ENCODE measurements around the gene DNM2. TPM values are rescaled to one million over a fixed set of nuclear protein-coding genes. Genes with fewer than 3 reads are reported as not detected.

Gene DNM2
- total and polyA plus RNA-seq, 2 of the 13 experiments (the other 11 are each of a cell fraction or from before 2014, with no cell fraction given) = 41.7 to 59.8 TPM

DNA sequence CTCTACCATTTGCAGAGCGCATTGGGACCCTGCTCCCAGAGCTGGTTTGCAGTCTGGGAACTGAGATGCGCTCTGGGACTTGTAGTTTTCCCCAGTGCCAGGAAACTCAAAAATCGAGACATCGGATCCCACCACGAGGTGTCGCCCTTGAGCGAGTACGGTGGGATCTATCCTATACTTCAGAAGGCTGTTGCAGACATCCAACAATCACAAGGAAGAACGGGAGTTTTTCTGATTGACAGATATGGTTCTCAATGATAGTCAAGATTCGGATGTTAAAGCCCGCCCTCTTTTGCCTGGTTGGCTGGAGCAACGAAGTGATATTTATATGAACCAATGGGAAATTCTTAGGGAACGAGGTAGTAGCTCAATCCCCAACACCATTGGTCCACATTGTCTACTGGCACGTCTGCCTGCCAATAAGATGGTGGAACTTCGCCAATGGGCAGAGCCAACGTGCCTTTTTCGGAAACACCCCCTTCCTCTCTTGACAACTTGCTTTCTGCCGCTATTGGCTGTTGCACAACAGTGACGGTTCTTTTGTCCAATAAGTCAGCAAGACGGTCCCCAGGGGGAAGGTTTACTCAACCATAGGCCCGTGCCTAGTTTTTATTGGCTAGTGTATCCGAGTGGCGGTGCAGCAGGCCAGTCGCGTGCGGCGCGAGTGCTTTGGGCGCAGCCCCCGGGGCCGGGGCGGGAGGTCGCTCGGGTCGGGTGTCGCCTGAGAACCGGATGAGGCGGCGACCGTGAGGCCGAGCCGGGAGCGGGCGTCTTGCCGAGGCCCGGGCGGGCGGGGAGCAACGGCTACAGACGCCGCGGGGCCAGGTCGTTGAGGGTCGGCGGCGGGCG lies at the start of gene DNM2 (continued):
- TF ChIP-seq ZNF501 (CRISPR knock-in tag; IDR thresholded peaks at IDR 0.05) (peak; percentile 81; the same call in 1 of the 2 replicates), ZC3H13 (CRISPR knock-in tag; IDR thresholded peaks at IDR 0.05) (no peak), DRAP1 (CRISPR knock-in tag; IDR thresholded peaks at IDR 0.05) (peak; percentile 45), RCOR2 (CRISPR knock-in tag; IDR thresholded peaks at IDR 0.05) (0 out of 2 replicates have a peak, but pooled peaks have one; percentile 39), ZNF12 (CRISPR knock-in tag; IDR thresholded peaks at IDR 0.05) (no peak), GABPA (IDR thresholded peaks at IDR 0.05; ENCODE audit: low read depth, low read length) (peak; percentile 75), GABPA (CRISPR knock-in tag; IDR thresholded peaks at IDR 0.05; ENCODE audit: low read depth) (peak; percentile 87), ZNF235 (CRISPR knock-in tag; IDR thresholded peaks at IDR 0.05; ENCODE audit: borderline replicate concordance) (no peak; the same call in 1 of the 2 replicates), RAD21 (CRISPR knock-in tag; IDR thresholded peaks at IDR 0.05) (peak; percentile 83), YEATS2 (CRISPR knock-in tag; IDR thresholded peaks at IDR 0.05; ENCODE audit: borderline replicate concordance) (peak; percentile 83; the same call in 1 of the 2 replicates), USF2 (IDR thresholded peaks at IDR 0.05; ENCODE audit: low read depth, low read length) (0 out of 2 replicates have a peak, but pooled peaks have one; percentile 29), USF2 (CRISPR knock-in tag; IDR thresholded peaks at IDR 0.05; ENCODE audit: borderline replicate concordance) (peak; percentile 66; the same call in 1 of the 2 replicates), ZNF780A (CRISPR knock-in tag; IDR thresholded peaks at IDR 0.05) (no peak), ZNF263 (CRISPR knock-in tag; IDR thresholded peaks at IDR 0.05) (no peak)
- TF ChIP-seq, protein P1, sequence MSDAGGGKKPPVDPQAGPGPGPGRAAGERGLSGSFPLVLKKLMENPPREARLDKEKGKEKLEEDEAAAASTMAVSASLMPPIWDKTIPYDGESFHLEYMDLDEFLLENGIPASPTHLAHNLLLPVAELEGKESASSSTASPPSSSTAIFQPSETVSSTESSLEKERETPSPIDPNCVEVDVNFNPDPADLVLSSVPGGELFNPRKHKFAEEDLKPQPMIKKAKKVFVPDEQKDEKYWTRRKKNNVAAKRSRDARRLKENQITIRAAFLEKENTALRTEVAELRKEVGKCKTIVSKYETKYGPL (CRISPR knock-in tag; IDR thresholded peaks at IDR 0.05) = no peak
- TF ChIP-seq, protein P2, sequence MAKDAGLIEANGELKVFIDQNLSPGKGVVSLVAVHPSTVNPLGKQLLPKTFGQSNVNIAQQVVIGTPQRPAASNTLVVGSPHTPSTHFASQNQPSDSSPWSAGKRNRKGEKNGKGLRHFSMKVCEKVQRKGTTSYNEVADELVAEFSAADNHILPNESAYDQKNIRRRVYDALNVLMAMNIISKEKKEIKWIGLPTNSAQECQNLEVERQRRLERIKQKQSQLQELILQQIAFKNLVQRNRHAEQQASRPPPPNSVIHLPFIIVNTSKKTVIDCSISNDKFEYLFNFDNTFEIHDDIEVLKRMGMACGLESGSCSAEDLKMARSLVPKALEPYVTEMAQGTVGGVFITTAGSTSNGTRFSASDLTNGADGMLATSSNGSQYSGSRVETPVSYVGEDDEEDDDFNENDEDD (CRISPR knock-in tag; IDR thresholded peaks at IDR 0.05; ENCODE audit: borderline replicate concordance) = peak; percentile 24; the same call in 1 of the 2 replicates
- TF ChIP-seq, protein P3, sequence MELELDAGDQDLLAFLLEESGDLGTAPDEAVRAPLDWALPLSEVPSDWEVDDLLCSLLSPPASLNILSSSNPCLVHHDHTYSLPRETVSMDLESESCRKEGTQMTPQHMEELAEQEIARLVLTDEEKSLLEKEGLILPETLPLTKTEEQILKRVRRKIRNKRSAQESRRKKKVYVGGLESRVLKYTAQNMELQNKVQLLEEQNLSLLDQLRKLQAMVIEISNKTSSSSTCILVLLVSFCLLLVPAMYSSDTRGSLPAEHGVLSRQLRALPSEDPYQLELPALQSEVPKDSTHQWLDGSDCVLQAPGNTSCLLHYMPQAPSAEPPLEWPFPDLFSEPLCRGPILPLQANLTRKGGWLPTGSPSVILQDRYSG (CRISPR knock-in tag; IDR thresholded peaks at IDR 0.05) = no peak
- TF ChIP-seq, protein P4, sequence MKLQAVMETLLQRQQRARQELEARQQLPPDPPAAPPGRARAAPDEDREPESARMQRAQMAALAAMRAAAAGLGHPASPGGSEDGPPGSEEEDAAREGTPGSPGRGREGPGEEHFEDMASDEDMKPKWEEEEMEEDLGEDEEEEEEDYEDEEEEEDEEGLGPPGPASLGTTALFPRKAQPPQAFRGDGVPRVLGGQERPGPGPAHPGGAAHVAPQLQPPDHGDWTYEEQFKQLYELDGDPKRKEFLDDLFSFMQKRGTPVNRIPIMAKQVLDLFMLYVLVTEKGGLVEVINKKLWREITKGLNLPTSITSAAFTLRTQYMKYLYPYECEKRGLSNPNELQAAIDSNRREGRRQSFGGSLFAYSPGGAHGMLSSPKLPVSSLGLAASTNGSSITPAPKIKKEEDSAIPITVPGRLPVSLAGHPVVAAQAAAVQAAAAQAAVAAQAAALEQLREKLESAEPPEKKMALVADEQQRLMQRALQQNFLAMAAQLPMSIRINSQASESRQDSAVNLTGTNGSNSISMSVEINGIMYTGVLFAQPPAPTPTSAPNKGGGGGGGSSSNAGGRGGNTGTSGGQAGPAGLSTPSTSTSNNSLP (IDR thresholded peaks at IDR 0.05; ENCODE audit: low read depth, low read length) = peak; percentile 65; the same call in 1 of the 2 replicates

Measured in HepG2 (cell line).